ENCODE results near the gene DAZAP1.
"Not testable (repeated sequence)": the region's sequence is repeated elsewhere in the genome, so short reads cannot be mapped to it uniquely, and the experiment has no call there.

Gene DAZAP1

DNA sequence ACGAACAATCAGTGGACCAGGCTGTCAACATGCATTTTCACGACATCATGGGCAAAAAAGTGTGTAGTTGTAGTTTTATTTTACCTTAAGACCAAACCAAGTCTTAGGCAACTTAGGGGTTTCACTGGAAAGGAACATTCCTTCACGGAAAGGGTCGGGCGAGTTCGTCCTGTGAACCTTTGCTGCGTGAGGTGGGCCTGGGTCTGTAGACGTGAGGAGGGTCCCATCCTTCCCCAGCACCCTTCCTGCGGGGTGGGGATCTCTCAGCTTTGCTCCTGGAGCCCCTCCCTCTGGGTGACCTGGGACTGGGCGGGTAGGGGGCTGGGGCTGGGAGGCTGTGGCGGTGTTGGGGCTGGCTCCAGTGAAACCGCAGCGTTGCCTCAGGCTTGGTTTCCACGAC lies 18.5 kb downstream of the DAZAP1 start:
- DNase-seq (ENCODE audit: low spot score), result no peak

DNA sequence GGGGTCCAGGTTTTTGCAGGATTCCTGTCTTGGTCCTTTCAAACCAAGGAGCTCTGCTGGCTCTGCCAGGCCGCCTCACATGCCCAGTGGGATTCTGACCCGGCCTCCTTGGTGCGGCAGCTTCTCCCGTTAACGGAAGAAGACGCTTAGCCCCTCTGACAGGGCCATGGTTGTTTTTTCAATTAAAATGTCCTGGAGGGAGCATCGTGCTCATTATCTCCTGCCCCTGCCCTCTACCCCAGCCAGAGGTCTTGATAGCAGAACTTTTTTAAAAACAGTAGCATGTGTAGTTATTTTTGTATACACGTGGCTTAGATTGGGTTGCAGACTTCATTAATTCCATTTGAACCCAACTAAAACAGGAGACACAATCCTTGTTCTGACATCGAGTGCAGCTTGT lies 19.4 kb downstream of the DAZAP1 start:
- DNase-seq (ENCODE audit: low spot score), result no peak

DNA sequence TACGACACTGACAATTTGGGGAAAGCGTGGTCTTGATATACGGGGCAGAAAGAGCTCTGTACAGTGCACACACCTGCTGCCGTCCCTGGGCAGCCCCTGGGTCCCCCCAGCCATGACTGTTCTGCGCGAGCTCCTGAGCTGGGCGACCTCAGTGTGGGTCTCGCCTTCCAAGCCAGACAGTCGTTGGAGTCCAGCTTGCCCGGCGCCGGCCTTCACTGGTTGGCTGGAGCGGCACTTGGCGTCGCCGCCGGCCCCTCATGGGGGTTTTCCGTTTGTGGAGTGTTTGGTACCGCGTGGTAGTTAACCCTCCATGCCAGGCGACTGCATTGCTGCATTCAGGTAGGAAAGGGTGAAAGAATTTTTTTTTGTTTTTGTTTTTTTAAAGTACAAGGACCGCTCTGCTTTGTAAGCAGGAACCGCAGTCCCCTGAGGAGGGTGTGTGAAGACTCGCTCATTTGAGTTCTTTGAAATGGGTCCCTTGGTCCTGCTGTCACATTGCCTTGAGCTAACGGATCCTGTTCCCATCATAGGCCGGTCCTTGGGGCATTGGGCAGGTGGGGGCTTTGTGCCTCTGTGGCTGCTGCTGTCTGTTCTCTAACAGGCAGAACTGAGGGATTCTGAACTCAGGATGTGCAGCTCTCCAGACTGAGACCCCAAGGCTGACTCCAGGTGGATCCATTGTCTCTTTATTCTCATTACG lies 20.0 kb downstream of the DAZAP1 start:
- no peak for DNase-seq (ENCODE audit: low spot score)

DNA sequence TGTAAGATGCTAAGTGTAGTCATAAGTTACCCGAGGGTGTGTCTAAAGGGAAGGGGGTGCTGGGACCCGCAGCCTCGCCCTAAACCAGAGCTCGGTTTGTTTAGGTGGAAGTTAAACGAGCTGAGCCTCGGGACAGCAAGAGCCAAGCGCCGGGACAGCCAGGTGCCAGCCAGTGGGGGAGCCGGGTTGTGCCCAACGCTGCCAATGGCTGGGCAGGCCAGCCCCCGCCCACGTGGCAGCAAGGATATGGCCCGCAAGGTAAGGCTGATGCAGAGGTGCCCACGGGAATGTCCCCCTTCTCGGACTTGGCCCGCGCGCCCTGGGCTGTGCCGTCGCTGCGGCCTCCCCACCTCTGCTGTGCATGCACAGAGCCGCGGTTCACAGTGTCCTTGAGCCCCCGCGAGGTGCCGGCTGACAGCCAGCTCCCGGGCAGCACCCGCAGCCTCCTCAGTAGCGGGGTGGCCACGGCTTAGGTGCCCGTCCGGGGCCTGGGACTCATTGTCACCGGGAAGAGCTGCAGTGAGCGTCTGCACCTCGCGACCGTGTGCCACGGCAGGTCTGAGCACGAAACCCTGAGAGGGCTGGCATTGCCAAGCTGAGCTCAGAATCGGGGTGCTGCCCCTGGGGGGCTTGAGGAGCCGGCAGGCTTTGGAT lies 21.5 kb downstream of the DAZAP1 start:
- DNase-seq (ENCODE audit: low spot score), result no peak

DNA sequence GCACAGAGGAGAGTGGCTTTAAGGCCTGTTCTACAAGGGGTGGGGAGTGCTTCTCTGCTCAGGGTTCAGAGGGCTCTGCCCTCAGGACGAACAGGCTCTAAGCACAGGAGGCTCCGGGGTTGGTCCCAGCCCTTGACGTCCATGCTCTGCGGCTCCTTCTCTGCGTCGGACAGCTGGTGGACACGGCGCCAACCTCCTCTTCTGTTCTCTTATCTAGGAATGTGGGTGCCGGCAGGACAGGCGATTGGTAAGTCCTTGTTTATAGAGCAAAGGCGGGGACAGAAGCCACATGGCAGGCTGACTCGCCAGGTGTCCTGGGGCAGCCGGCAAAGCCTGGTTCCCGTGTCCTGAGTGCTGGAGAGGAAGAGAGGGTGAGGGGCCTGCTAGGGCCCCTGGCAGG lies 22.4 kb downstream of the DAZAP1 start:
- no peak for DNase-seq (ENCODE audit: low spot score)

DNA sequence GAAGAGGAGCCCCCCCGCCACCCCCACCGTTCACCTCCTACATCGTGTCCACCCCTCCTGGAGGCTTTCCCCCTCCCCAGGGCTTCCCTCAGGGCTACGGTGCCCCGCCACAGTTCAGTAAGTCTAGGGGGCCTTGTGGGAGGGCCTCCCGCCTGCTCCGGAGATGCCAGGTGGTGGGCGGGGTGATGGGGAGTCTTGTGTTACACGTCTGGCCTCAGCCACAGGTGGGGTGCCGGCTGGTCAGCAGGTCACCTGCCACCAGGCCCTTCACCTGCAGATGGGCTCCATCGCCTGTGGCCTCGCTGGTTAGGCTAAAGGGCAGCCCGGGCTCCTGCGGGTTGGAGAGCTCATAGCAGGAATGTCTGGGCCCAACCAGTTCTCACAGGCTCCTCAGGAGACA lies 22.9 kb downstream of the DAZAP1 start:
- DNase-seq (ENCODE audit: low spot score), result no peak

DNA sequence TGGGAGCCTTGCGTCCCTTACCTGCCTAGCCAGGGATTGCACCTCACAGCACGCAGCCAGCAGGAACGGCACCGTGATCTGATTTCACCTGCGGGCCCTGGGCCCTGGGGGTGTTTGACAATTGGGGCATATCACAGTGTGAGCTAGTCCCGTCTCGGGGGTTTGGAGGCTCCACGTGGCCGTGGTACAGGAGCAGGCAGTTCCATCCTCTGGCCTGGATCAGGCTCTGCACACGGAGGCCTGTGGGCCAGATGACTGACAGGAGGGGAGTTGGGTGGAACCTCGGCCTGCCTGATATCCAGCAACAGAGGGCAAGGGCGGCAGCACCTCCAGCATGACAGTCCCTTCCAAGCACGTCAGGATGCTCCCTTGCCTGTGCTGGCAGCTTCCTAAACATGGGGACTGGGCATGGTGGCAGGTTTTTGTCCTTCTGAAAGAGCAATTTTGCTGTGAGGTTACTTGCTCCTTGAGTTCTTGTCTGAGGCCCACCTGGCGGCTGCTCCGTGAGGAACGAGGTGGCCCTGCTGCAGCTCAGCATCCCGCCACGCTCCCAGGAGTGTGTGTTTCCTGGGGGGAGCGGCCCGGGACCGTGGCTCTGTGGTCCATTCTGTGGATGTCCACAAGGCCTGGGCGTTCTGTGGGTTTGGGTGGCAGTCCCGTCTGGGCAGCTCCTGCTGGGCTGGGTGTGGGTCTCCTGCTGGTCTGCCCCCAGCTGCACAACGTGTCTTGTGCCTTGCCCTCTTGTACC lies 24.5 kb downstream of the DAZAP1 start:
- DNase-seq (ENCODE audit: low spot score), result no peak

DNA sequence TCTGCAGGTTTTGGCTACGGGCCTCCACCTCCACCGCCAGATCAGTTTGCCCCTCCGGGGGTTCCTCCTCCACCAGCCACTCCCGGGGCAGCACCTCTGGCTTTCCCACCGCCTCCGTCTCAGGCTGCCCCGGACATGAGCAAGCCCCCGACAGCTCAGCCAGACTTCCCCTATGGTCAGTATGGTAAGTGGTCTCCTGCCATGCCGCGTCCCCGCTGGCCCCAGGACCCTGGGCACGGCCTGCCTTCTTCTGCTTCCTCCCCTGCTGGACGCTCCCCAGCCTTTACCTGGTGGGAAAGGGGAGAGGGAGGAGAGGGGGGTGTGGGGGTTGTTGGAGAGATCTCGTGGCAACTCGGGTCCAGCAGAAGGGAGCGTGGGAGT lies 25.1 kb downstream of the DAZAP1 start:
- DNase-seq (ENCODE audit: low spot score), result no peak

DNA sequence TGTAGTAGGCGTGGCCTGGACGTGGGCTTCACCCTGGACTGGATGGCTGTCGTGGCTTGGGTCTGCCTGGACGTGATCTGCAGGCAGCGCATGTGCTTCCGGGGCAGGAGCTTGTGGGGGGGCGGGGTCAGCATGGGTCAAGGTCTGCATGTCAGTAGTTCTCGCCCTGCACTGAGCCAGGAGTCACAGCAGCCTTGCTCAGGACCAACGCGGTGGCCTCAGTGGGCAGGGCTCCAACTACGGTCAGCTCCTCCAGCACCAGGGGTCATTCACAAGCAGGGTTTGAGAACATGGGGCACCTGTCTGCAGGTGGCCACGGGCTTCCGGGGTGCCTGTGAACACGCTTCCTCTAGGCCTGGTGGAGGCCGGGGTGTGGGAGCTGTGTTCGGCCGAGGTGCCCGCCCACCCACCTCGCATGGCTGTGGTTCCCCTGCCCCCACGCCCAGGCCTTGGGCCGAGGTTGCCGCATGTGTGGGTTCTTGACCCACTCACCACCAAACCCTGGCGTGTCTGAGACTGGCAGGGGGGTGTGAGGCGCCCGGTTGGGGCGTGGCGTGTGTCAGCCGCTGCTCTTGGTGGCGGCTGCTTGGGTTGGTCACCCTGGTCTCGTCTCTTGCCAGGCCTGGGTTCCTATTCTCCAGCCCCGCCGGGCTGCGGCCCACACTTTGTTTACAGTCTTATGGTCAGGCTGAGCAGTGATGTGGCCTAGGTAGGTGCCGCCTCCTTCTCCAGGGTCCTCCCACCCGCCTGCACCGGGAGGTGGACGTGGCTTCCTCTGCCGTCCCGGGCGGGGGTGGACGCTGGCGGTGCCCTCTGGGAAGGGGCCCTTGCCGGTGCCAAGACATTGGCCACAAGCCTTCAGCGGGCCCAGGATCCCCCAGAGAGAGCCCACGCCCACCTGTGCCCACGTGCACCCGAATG lies 26.0 kb downstream of the DAZAP1 start:
- no peak for DNase-seq (ENCODE audit: low spot score)

DNA sequence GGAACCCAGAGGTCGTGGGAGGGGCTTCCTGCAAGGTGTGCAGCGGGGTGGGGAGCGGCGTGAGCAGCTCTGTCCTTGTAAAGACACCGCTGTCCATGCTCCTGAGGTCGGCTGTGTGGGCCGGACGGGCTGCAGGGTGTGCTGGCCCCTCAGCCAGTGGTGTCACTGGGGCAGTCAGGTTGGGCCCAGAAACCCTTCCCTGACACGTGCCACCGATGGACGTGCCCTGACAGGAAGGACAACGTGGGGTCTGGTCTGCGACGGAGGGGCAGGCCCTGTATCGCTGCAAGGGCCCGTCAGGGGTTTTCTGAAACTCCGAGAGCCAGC lies 26.6 kb downstream of the DAZAP1 start:
- DNase-seq (ENCODE audit: low spot score), result no peak

DNA sequence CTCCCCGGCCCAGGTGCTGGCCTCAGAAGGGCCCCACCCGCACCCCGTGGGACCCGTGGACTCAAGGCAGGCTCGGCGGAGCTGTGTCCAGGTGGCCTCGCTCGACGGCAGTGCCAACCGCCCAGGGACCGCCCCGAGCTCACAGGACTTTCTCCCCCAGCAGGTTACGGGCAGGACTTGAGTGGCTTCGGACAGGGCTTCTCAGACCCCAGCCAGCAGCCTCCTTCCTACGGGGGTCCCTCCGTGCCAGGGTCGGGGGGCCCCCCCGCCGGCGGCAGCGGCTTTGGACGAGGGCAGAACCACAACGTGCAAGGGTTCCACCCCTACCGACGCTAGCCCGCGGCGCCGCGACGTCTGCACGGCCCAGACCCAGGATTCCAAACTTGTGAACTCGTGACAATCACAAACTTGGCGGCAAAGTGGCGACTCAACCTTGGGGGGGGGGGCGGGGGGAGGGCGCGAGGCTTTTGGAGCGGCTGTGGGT lies 27.2 kb downstream of the DAZAP1 start:
- no peak for DNase-seq (ENCODE audit: low spot score)

DNA sequence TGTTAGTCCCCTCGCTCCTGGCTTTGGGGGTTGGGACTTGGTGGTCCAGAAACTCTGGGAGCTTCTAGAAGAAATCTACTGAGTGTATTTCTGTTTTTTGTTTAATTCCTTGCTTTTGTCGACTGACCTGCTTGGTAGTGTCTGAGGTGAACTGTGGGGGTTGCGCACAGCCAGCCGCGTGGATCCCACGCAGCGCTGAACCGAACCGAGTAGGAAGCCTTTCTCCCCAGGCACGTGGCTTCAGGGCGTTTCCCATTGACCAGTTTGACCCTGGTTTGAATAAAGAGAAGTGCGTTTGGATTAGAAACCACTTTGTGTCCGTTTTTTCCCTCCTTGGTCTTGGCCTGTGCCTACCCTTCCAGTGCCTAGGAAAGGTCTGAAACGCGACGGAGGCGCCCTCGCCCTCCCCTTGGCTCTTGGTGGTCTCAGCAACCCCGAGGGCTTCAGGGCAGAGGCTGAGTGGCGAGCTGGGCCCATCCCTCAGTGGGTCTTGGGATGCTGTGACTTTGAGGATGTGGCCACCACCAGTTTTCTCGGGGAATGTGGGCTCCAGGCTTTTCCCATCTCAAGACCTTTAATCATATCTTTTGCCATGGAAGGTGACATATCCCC lies 28.1 kb downstream of the DAZAP1 start:
- no peak for DNase-seq (ENCODE audit: low spot score)

DNA sequence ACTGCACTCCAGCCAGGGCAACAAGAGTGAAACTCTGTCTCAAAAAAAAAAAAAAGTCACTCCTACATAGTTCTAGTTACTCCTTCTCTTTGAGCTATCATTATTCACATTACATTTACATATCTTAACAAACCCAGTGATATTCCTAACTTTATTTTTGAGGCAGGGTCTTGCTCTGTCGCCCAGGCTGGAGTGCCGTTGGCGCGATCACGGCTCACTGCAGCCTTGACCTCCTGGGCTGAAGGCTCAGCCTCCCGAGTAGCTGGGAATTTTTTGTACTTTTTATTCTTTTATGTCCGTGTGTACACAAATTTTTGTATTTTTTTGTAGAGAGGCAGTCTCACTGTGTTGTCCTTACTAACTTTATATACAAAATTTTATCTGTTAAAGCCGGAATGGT lies 30.2 kb downstream of the DAZAP1 start:
- no peak for DNase-seq (ENCODE audit: low spot score)

DNA sequence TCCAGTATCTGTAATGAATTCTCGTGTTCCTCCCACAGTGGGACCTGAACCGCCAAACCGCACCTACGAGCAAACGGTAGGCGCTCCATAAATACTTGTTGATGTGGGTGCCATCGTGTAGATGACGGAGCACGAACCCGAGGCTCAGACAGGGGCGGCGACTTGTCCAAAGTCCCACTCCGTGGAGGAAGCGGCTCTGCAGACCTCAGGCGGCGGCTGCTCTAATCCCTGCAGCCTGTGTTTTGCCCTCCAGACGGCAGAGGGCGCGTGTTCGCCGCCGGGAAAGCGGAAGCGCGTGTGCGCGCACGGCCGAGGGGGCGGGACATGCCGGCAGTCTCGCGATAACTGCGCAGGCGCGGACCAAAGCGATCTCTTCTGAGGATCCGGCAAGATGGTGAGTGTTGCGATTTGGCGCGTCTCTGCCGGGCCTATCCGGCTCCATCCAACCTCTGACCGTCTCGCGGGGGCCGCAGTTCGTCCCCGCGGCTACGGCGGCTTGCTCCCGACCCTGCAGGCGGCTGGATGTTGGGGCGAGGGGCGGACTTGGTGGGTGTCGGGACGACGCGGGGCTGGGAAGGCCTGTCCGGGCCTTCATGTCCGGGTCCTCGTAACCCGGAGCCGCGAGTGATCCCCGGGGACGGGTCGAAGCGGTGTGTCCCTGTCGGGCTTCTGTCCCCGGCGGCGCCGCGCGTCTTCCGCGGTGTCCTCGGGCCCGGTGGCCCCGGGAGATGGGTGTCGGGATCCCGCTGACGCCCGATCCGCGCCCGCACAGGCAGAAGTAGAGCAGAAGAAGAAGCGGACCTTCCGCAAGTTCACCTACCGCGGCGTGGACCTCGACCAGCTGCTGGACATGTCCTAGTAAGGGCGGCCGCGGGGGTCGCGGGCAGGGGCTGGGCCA lies 30.9 kb downstream of the DAZAP1 start, which contains the start of gene RPS15:
Gene RPS15, plus strand, starts transcription at position 362 of the 898 bp plus-strand sequence. Its CDS starts 30 bp downstream, at position 392.
- peak; percentile 97 for DNase-seq (ENCODE audit: low spot score)

DNA sequence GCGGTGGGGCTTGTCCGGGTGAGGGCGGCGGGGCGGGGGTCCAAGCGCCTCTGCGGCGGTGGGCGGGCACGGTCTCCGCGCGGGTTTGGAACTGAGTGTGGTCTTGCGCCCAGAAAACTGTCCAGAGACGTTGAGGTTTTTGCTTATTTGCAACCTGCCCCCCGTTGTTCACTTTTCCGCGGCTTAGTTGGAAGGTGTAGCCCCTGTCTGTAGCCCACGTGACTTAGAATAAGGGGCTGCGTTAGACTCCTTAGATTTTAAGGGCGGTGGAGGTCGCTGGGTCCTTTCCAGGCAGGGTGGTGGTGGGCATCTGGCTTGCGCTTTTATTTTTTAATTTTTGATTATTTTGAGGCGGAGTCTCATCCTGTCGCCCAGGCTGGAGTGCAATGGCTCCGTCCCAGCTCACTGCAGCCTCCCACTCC lies 31.6 kb downstream of the DAZAP1 start:
- no peak for DNase-seq (ENCODE audit: low spot score)

DNA sequence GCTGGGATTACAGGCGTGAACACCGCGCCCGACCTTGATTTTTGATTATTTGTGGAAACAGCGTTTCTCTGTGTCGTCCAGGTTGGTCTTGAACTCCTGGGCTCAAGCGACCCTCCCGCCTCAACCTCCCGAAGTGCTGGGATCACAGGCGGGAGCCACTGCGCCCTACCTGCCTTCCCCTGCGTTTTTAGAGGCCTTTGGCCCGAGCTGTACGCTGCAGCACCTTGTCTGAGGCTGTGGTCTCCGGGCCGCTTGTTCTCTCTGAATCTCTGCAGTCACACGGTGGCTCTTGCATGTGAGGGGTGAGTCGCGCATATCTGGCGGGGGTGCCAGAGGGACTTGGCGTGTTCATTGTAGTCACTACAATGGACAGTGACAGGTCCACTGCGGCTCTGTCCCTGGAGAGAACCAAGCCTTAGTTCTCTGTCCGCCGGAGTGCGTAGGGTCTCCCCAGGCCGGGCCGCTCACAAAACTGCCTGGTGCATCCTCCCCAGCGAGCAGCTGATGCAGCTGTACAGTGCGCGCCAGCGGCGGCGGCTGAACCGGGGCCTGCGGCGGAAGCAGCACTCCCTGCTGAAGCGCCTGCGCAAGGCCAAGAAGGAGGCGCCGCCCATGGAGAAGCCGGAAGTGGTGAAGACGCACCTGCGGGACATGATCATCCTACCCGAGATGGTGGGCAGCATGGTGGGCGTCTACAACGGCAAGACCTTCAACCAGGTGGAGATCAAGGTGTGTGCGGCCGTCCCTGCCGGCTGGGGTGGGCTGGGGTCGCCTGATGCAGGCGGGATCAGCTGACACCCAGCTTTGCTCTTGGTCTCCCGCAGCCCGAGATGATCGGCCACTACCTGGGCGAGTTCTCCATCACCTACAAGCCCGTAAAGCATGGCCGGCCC lies 32.4 kb downstream of the DAZAP1 start:
- DNase-seq (ENCODE audit: low spot score), result not testable (repeated sequence)

DNA sequence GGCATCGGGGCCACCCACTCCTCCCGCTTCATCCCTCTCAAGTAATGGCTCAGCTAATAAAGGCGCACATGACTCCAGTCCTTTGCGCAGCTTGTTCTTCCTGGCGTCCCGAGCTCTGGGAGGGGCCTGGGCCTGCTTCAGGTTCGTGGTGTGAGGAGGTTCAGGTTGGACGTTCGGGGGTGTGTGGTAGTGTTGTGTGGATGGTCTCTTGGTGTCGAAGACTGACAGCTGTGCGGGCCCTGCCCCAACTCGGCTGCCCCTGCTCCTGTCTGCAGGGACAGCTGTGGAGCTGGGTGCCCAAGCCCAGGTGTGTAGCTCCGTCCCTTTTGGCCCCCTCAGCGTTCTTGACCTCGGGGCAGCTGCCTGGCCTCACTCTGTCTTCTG lies 33.0 kb downstream of the DAZAP1 start:
- no peak for DNase-seq (ENCODE audit: low spot score)

DNA sequence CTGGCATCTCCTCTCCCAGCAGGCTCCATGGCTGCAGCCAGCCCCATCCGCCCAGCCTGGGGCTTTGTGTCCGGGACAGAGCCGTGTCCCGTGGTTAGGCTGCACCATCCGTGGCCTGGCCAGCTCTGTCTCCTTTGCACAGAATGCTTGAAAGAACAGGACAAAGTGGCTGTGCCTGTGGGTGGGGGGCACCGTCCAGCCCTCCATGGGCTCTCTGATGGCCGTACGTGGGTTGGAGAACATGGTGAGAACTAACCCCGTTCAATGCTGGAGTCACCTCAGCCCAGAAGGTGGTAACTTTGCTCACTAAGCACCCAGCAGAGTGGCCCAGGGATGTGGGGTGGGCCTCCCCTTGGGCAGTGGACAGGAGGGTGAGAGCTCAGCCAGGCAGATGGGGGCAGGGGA lies 33.6 kb downstream of the DAZAP1 start:
- no peak for DNase-seq (ENCODE audit: low spot score)

DNA sequence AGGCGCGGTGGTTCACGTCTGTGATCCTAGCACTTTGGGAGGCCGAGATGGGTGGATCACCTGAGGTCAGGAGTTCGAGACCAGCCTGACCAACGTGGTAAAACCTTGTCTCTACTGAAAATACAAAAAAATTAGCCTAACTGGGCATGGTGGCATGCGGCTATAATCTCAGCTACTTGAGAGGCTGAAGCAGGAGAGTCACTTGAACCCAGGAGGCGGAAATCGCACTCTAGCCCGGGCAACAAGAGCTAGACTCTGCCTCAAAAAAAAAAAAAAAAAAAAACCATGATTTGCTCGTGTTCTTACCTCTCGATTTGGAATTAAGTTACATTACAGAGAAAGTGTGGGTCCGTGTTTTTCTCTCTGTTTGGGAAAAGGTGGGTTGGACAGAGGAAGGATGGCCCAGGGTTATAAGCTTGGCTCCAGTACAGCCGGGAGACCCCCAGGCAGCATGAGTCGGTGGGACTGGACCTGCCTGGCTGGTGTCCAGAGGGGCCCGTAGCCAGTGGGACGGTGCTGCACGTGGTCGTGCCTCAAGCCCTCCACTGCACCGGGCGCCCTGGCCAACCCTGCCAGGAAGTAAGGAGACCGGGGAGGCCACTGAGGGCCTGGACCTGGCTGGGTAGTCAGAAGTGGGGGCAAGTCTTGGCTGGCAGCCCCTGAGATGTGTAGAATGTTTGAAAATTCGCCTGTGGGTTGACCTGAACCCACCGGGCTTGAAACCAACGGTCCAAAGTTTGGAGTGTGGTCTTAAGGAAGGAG lies 34.5 kb downstream of the DAZAP1 start:
- DNase-seq (ENCODE audit: low spot score), result no peak

All from LoVo (cell line).